Measurements from ENCODE around the gene KLF3. TPM values are rescaled to one million over a fixed set of nuclear protein-coding genes. Genes with fewer than 3 reads are reported as not detected.

The KLF3 gene
- total and polyA plus RNA-seq, 9 of the 15 experiments (the other 6 are each of a cell fraction or from before 2014, with no cell fraction given) = 9.9 to 47.2 (median 18.1) TPM

GRCh38 chr4:38682336-38682735 is 18.3 kb downstream of the KLF3 start:
- H3K79me2 ChIP-seq (ENCODE audit: control insufficient read depth, insufficient read depth, low read length) = peaks cover 96% of the 10 kb centered on the region
- no peak overlapping the region for H3K4me3 ChIP-seq
- no peak overlapping the region for H3K9ac ChIP-seq (ENCODE audit: insufficient read depth in 1 of 2, low read depth in 2 of 2, low read length in 2 of 2)
- no peak for ATAC-seq
- peaks cover 0 to 3% of the 10 kb centered on the region in 2 experiments; a peak in 2 of 5 replicates for H3K4me1 ChIP-seq (replicated peaks in 1 of 2; ENCODE audit: control insufficient read depth in 2 of 2, insufficient read depth in 2 of 2, low read length in 2 of 2)
- no peak overlapping the region for H3K4me2 ChIP-seq (ENCODE audit: insufficient read depth, low read length)
- no peaks in the 10 kb centered on the region for H3K9me3 ChIP-seq (replicated peaks; ENCODE audit: control insufficient read depth, insufficient read depth, low read depth, low read length)
- ChIA-PET POLR2A (interaction anchor here (0.7 kb wide), 1 partner anchor 38 kb away, joined by 3 read pairs; no protein-coding TSS in a partner anchor), CTCF (ENCODE audit: low intra/inter-chr PET ratio) (no interaction called here)
- in situ Hi-C loops (cut with MboI) = no loop called here
- H4K20me1 ChIP-seq (replicated peaks; ENCODE audit: control insufficient read depth, insufficient read depth, low read length) = peaks cover 17% of the 10 kb centered on the region; the same call in 1 of the 2 replicates
- BruUV-seq (replicated peaks) = no TSS peak
- intact Hi-C loops (cut with micrococcal nuclease) = no loop called here
- H2AFZ ChIP-seq (ENCODE audit: low read depth, low read length) = no peak overlapping the region
- H3K36me3 ChIP-seq (ENCODE audit: control insufficient read depth, insufficient read depth, low read length) = peaks cover 92% of the 10 kb centered on the region
- no peak for DNase-seq (ENCODE audit: extremely low read depth in 1 of 4, low spot score in 3 of 4)
- H3K27ac ChIP-seq (ENCODE audit: extremely low read depth, low read depth, low read length) = no peak overlapping the region; the same call in 2 of the 3 replicates
- H3K27me3 ChIP-seq (ENCODE audit: control insufficient read depth in 2 of 2, insufficient read depth in 2 of 2, low read length in 2 of 2) = no peaks in the 10 kb centered on the region
- peak; percentile 11 for FAIRE-seq
- peaks cover 4% of the 10 kb centered on the region for H3K9me1 ChIP-seq (ENCODE audit: control insufficient read depth, insufficient read depth, low read length)
- 96% methylated on average over 5 of the region's 5 CpGs for WGBS (ENCODE audit: insufficient coverage, low coverage, missing lambda C conversion rate)
- TF ChIP-seq ZBTB1 (CRISPR knock-in tag; IDR thresholded peaks at IDR 0.05; ENCODE audit: borderline replicate concordance, low read depth) (no peak), NR1H2 (CRISPR knock-in tag; IDR thresholded peaks at IDR 0.05) (no peak), TAF7 (tag; IDR thresholded peaks at IDR 0.05) (no peak), NCOA2 (IDR thresholded peaks at IDR 0.05; ENCODE audit: partially characterized antibody in 2 of 2) (no peak), PRDM10 (IDR thresholded peaks at IDR 0.05; ENCODE audit: partially characterized antibody) (no peak), SOX6 (IDR thresholded peaks at IDR 0.05) (no peak), NR4A1 (CRISPR knock-in tag; IDR thresholded peaks at IDR 0.05) (no peak), NR4A1 (tag; IDR thresholded peaks at IDR 0.05) (no peak), TSHZ1 (CRISPR knock-in tag; IDR thresholded peaks at IDR 0.05) (no peak), ARID2 (IDR thresholded peaks at IDR 0.05) (no peak)
- TF ChIP-seq, protein P1, sequence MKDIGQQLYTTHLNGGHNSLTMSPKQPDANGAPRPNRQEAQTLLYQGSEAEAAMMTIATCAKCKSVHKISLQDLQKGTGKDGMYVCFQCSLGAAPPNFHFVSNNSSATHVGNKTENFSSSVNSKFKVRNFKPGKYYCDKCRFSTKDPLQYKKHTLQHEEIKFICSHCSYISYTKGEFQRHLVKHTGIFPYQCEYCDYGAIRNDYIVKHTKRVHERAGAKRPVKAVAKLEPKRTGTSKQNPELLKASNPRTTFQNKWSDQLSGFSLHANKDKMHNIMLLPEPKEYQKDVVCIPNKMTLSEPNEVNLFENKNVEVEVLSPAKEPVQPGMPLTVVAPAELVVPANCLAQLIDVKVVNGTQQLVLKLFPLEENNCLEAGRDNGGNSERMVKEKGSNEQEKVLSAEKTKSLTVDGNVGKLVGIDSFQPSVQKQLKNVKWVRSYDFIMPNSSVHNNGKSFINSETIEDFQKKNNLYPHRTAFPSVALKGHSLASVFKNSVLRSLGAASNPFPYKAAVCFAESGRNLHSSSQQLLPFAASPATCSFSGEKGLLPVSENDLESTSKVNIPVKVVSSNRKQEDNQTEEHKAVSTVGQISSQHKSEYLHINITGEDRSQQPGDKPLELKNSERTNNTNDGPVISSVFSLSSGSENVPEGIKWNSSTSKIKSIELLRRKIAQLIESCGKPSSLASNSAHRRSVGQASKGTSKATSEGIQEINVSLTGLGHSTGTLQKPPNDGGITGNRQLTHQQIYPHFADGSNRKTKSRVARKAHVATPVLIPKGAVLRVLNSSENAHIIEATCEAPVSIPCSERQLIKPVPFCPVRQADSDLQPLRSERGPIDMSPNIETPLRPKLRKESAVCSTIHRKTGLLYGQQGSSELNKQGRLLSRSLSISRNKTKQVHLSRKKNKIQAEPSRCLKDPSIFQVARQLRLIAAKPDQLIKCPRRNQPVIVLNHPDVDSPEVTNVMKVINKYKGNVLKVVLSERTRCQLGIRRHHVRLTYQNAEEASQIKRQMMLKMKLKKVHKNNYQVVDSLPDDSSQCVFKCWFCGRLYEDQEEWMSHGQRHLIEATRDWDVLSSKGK (CRISPR knock-in tag; IDR thresholded peaks at IDR 0.05) = no peak
- TF ChIP-seq, protein P2, sequence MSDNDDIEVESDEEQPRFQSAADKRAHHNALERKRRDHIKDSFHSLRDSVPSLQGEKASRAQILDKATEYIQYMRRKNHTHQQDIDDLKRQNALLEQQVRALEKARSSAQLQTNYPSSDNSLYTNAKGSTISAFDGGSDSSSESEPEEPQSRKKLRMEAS (CRISPR knock-in tag; IDR thresholded peaks at IDR 0.05) = no peak

Measured in K562 (cell line).